ENCODE results near the gene AQP12A.
"Not testable (repeated sequence)": the region's sequence is repeated elsewhere in the genome, so short reads cannot be mapped to it uniquely, and the experiment has no call there.

Gene AQP12A, protein sequence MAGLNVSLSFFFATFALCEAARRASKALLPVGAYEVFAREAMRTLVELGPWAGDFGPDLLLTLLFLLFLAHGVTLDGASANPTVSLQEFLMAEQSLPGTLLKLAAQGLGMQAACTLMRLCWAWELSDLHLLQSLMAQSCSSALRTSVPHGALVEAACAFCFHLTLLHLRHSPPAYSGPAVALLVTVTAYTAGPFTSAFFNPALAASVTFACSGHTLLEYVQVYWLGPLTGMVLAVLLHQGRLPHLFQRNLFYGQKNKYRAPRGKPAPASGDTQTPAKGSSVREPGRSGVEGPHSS

DNA sequence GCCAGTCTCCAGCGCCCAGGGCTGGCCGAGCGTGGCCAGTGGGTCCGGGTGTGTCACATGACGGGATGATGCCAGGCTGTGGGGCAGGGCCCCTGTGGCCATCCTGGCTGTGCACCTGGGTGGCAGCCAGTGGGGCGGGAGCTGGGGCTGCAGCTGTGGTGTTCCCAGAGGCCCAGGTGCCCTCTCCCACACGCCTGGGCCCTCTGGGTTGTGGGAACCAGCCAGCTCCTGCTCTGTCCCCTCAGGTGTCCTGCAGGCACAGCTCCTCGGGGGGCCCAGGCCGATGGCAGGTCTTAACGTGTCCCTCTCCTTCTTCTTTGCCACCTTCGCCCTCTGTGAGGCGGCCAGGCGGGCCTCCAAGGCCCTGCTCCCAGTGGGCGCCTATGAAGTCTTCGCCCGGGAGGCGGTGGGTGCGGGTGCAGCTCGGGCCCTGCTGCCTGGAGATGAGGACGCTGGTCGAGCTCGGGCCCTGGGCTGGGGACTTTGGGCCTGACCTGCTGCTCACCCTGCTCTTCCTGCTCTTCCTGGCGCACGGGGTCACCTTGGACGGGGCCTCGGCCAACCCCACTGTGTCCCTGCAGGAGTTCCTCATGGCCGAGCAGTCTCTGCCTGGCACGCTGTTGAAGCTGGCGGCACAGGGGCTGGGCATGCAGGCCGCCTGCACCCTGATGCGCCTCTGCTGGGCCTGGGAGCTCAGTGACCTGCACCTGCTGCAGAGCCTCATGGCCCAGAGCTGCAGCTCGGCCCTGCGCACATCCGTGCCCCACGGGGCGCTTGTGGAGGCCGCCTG is at the start of gene AQP12A:
Gene AQP12A (plus strand): TSS at position 236 of the 790 bp plus-strand sequence. CDS start 48 bp downstream, at position 284.
- not testable (repeated sequence) for DNase-seq (ENCODE audit: extremely low read depth, low read depth)

DNA sequence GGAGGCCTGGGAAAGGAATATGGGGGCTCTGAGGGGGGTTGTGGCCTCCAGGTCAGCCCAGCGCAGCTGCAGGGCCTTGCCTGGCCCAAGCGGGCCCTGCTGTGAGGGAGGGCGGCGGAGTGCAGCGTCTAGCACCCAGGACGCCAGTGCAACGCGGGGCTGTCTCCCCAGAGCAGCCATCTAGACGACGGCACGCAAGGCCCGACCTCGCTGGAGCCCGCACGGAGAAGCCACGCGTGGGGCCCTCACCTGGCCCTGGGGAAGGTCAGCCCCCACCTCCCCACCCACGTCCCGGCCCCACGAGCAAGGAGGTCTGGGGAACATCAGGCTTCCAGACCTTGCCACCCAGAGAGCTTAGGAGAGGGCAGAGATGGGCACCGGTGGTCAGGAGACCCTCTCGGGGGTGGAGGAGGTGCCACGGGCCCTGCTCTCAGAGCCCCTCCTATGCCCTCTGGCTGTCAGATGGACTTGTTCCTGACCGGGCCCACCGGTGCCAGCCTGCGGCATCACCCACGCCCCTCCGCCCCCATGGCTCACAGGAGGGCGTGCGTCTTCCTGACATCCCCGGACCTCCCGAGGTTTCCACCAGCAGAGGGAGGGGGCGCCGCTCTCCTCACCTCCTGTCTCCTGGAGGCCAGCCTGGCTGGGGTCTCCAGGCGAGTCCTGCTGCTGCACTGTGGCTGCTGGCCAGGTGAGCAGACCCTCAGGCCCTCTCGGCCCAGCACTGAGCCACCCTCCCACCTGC is 49.4 kb upstream of the AQP12A start:
- TF ChIP-seq, protein P1, sequence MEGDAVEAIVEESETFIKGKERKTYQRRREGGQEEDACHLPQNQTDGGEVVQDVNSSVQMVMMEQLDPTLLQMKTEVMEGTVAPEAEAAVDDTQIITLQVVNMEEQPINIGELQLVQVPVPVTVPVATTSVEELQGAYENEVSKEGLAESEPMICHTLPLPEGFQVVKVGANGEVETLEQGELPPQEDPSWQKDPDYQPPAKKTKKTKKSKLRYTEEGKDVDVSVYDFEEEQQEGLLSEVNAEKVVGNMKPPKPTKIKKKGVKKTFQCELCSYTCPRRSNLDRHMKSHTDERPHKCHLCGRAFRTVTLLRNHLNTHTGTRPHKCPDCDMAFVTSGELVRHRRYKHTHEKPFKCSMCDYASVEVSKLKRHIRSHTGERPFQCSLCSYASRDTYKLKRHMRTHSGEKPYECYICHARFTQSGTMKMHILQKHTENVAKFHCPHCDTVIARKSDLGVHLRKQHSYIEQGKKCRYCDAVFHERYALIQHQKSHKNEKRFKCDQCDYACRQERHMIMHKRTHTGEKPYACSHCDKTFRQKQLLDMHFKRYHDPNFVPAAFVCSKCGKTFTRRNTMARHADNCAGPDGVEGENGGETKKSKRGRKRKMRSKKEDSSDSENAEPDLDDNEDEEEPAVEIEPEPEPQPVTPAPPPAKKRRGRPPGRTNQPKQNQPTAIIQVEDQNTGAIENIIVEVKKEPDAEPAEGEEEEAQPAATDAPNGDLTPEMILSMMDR (IDR thresholded peaks at IDR 0.05; ENCODE audit: low read depth, low read length): no peak
- DNase-seq (ENCODE audit: extremely low read depth, low read depth): no peak

DNA sequence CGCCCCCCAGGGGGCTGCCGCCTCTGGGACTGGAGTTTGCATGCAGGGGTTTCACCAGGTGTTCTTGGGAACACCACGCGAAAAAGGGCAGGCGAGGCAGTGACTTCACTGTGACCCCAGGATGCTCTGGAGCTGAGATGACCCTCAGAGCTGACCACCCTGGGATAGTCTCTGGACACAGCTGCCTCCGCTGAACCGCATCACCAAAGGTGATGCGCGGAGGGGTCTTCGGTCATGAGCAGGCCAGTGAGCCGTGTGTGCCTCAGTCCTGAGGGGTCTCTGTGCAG is 48.9 kb upstream of the AQP12A start:
- DNase-seq (ENCODE audit: extremely low read depth, low read depth): no peak
- TF ChIP-seq, protein P1 (IDR thresholded peaks at IDR 0.05; ENCODE audit: low read depth, low read length): no peak

DNA sequence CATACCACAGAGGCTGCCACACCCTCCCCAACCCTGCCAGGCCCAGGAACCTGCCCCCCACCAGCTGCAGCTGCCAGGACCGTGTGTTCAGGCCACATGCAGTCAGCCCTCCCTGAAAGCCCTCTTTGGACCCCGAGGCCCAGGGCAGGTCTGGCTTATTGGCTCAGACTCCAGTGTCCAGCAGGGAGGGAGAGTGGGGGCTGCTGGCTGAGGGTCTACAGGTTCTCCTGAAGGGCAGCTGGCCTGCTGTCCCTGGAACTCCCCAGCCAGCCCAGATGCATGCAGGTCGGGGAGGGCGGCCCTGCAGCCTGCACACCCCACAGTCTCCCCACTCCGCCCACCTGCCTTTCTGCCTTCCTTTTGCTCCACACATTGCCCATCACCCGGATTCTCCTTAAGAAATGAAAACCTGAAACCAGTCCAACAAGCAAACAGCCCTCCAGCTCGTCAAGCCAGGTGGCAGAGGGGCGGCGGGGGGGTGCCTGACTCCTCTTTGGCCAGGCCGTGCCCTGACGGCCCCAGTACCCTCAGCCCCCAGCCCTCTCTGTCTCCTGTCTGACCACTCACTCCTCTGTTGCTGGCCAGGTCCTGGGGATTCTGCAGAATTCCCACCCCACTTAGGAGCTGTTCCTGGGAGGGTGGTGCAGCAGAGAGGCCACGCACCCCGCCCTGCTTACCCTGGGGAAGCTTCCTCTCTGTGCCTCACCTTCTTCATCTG is 48.4 kb upstream of the AQP12A start:
- TF ChIP-seq, protein P1 (IDR thresholded peaks at IDR 0.05; ENCODE audit: low read depth, low read length): no peak
- DNase-seq (ENCODE audit: extremely low read depth, low read depth): no peak

DNA sequence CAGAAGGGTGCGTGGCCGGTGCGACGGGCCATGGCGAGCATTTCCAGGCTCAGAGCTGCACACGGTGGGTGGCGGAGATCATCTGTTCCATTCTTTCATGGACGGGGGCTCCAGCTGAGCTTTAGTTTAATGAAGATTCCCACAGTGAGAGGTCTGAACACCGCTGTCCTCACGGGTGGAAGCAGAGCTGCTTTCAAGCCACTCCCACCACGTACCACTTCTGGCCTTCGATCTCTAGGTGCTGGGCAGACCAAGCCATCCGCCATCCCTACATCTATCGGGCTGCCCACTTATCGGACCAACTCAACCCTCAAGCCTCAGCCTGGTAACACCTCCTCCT is 47.9 kb upstream of the AQP12A start:
- TF ChIP-seq, protein P1 (IDR thresholded peaks at IDR 0.05; ENCODE audit: low read depth, low read length): no peak
- no peak for DNase-seq (ENCODE audit: extremely low read depth, low read depth)

DNA sequence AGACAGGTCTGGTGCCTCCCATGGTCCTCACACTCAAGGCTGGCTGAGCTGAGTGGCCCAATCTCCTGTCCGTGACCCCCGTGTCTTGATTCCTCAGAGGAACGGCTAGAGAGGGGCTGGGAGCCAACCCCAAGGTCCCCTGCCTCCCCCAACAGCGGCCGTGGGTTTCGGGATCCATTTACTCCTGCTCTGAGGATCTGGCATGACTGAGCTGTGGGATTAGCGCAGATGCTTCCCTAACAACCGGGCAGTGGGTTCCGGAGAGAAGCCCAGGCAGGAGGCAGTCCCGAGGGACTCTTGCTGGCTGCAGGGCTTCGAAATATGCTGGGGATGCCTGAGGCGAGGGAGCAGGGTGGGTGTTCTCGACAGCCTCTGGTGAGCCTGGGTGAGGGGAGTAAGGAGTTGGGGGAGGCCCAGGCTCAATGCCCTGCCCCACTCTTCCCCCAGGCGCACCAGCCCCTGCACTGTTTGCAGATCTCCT is 47.5 kb upstream of the AQP12A start:
- DNase-seq (ENCODE audit: extremely low read depth, low read depth): no peak
- TF ChIP-seq, protein P1 (IDR thresholded peaks at IDR 0.05; ENCODE audit: low read depth, low read length): no peak

DNA sequence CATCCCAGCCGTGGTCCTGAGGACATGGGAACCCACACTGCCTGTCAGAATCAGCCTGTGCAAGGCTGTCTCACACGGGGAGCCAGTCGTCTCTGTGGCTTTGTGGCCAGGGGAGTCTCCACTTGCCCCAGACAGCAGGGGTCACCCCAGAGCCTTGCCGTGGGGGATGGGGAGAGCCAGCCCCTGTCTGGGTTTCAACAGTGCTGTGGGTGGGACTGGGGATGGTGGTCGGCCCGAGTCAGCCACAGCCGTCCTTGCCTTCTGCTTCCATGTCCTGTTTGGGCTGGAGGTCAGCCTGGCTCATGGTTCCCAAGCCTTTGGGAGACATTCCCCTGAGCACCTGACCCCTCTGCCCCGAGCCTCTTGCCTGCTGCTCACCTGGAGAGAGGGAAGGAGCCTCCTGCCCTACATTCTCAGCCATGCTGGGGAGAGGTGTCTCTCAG is 46.8 kb upstream of the AQP12A start:
- no peak for DNase-seq (ENCODE audit: extremely low read depth, low read depth)
- TF ChIP-seq, protein P1 (IDR thresholded peaks at IDR 0.05; ENCODE audit: low read depth, low read length): no peak

All from AG09319 (cell line).